HCT116 (cell line): ENCODE data around the gene LAMB4. TPM values are rescaled to one million over a fixed set of nuclear protein-coding genes. Genes with fewer than 3 reads are reported as not detected.

Source experiments
- ATAC-seq: fragments of 200-7000 bp; cut with Tn5 transposase; 2 replicates; pipeline ENCODE4 v1.9.1; 2020; ENCODE audit warnings: mild to moderate bottlenecking, moderate library complexity
- BruUV-seq: library from RNA; stranded (reverse); fragments of 400-500 nt; replicated peaks from 2 replicates; lab custom pipeline; 2021; lab: Mats Ljungman, UMichigan
- CTCF ChIA-PET: fragments of 300-600 bp; sonication (Branson Sonifier 250); formaldehyde crosslinking; loops from one replicate; lab custom pipeline; 2021; ENCODE audit warnings: antibody characterized with exemption; lab: Charles Lee
- POLR2A ChIA-PET: fragments of 300-600, 350-600 bp; sonication (Branson Sonifier 250); formaldehyde crosslinking; loops from one replicate; lab custom pipeline; 2021; ENCODE audit warnings: antibody characterized with exemption; lab: Charles Lee
- RAD21 ChIA-PET, 2 experiments: fragments of 300-600 bp; sonication (Branson Sonifier 250); formaldehyde crosslinking; loops; one replicate each; lab custom pipeline; 2023; ENCODE audit warnings: low total read pairs in 2 of 2; ENCODE audit not compliant: uncharacterized antibody in 2 of 2, unreplicated experiment in 2 of 2, low non-redundant PET in 1 of 2; lab: Charles Lee
- DNase-seq: peaks from one replicate; pipeline ENCODE4 v3.0.0-alpha.2; 2010; ENCODE audit warnings: low read depth, low spot score
- H2AFZ ChIP-seq: fragments of 200-600 bp; shearing (Covaris generic), sonication (generic); 2 replicates; pipeline ENCODE4 v1.6.1; 2017; ENCODE audit warnings: low read depth, mixed run types, mixed read lengths, antibody characterized with exemption, low read length; ENCODE audit not compliant: poor library complexity, severe bottlenecking
- H3K27ac ChIP-seq: 2 replicates; pipeline ENCODE4 v1.5.1; 2012; ENCODE audit warnings: low read depth, low read length
- H3K27me3 ChIP-seq: fragments of 200-600 bp; sonication (generic); 2 replicates; pipeline ENCODE4 v1.6.1; 2016; ENCODE audit warnings: mixed run types, low read length, mixed read lengths; ENCODE audit not compliant: insufficient read depth
- H3K36me3 ChIP-seq, 2 experiments: fragments of 200-500 bp in 1 of 2; fragments of 200-600 bp in 1 of 2; sonication (Bioruptor generic) in 1 of 2; sonication (generic) in 1 of 2; 2 replicates each; pipeline versions ENCODE4 v1.5.1 to v1.6.1; 2014 to 2016; ENCODE audit warnings: low read length in 2 of 2, inconsistent platforms in 1 of 2, mixed read lengths in 1 of 2, mixed run types in 1 of 2; ENCODE audit not compliant: insufficient read depth in 2 of 2, control insufficient read depth in 1 of 2
- H3K4me1 ChIP-seq, 2 experiments: fragments of 200-600 bp in 1 of 2; sonication (generic) in 1 of 2; 2 replicates each; pipeline versions ENCODE4 v1.5.1 to v1.6.1; 2012 to 2017; ENCODE audit warnings: low read length in 2 of 2, inconsistent platforms in 1 of 2, mild to moderate bottlenecking in 1 of 2, mixed read lengths in 1 of 2, mixed run types in 1 of 2, moderate library complexity in 1 of 2; ENCODE audit not compliant: insufficient read depth in 2 of 2, control insufficient read depth in 1 of 2
- H3K4me2 ChIP-seq: fragments of 200-600 bp; sonication (generic); 2 replicates; pipeline ENCODE4 v1.6.1; 2017; ENCODE audit warnings: mixed run types, low read length, mixed read lengths
- H3K4me3 ChIP-seq, 2 experiments: fragments of 200-600 bp in 1 of 2; sonication (generic) in 1 of 2; replicated peaks in 1 of 2; 2 replicates each; pipeline ENCODE4 v1.5.1; 2011 to 2016; ENCODE audit warnings: low read length in 2 of 2, control low read depth in 1 of 2, low read depth in 1 of 2, mild to moderate bottlenecking in 1 of 2, mixed read lengths in 1 of 2, mixed run types in 1 of 2
- H3K79me2 ChIP-seq: fragments of 200-600 bp; sonication (generic); 2 replicates; pipeline ENCODE4 v1.6.1; 2017; ENCODE audit warnings: mild to moderate bottlenecking, mixed run types, low read length, moderate library complexity, mixed read lengths; ENCODE audit not compliant: insufficient read depth
- H3K9ac ChIP-seq: fragments of 200-600 bp; sonication (generic); 2 replicates; pipeline ENCODE4 v1.6.1; 2016; ENCODE audit warnings: low read length, mixed read lengths
- H3K9me2 ChIP-seq: fragments of 200-600 bp; sonication (generic), shearing (Covaris generic); 2 replicates; pipeline ENCODE4 v1.6.1; 2017; ENCODE audit warnings: mixed run types, mild to moderate bottlenecking, moderate library complexity; ENCODE audit not compliant: insufficient read depth
- H3K9me3 ChIP-seq, 2 experiments: fragments of 200-500 bp in 1 of 2; fragments of 200-600 bp in 1 of 2; sonication (Bioruptor generic) in 1 of 2; sonication (generic) in 1 of 2; 2 replicates each; pipeline ENCODE4 v1.6.1; 2014 to 2017; ENCODE audit warnings: low read length in 2 of 2, mixed read lengths in 2 of 2, inconsistent platforms in 1 of 2, low read depth in 1 of 2, mild to moderate bottlenecking in 1 of 2, mixed run types in 1 of 2, moderate library complexity in 1 of 2; ENCODE audit not compliant: control insufficient read depth in 1 of 2, insufficient read depth in 1 of 2
- H4K20me1 ChIP-seq: fragments of 200-600 bp; sonication (generic), shearing (Covaris generic); 2 replicates; pipeline ENCODE4 v1.6.1; 2017; ENCODE audit warnings: mixed run types, mild to moderate bottlenecking, moderate library complexity; ENCODE audit not compliant: insufficient read depth
- CBX3 ChIP-seq: IDR thresholded peaks from 2 replicates; pipeline ENCODE4 v1.6.1; 2012; ENCODE audit warnings: low read depth
- CEBPB ChIP-seq: IDR thresholded peaks from 2 replicates; pipeline ENCODE4 v1.6.1; 2012; ENCODE audit warnings: low read depth
- EGR1 ChIP-seq: IDR thresholded peaks from 2 replicates; pipeline ENCODE4 v1.6.1; 2012; ENCODE audit warnings: low read depth
- ELF1 ChIP-seq: IDR thresholded peaks from 2 replicates; pipeline ENCODE4 v1.6.1; 2012; ENCODE audit warnings: low read depth, borderline replicate concordance
- EZH2phosphoT487 ChIP-seq: fragments of 200-600 bp; IDR thresholded peaks from 2 replicates; pipeline ENCODE4 v1.6.1; 2018; ENCODE audit warnings: antibody characterized with exemption, borderline replicate concordance
- FOSL1 ChIP-seq: IDR thresholded peaks from 2 replicates; pipeline ENCODE4 v1.6.1; 2012; ENCODE audit warnings: low read depth
- POLR2A ChIP-seq: IDR thresholded peaks from 2 replicates; pipeline ENCODE4 v1.7.0; 2011; ENCODE audit warnings: borderline replicate concordance; ENCODE audit not compliant: insufficient read depth, insufficient read length; ENCODE audit errors: extremely low read depth
- POLR2AphosphoS5 ChIP-seq: IDR thresholded peaks from 2 replicates; pipeline ENCODE4 v1.6.1; 2011; ENCODE audit warnings: mild to moderate bottlenecking, low read depth, low read length, moderate library complexity
- RAD21 ChIP-seq: IDR thresholded peaks from 2 replicates; pipeline ENCODE4 v1.6.1; 2012; ENCODE audit warnings: low read depth, mild to moderate bottlenecking
- SIN3A ChIP-seq: IDR thresholded peaks from 2 replicates; pipeline ENCODE4 v1.6.1; 2012; ENCODE audit warnings: low read depth
- YY1 ChIP-seq: IDR thresholded peaks from 2 replicates; pipeline ENCODE4 v1.6.1; 2011; ENCODE audit warnings: low read length, low read depth, moderate library complexity, mild to moderate bottlenecking; ENCODE audit not compliant: insufficient replicate concordance; ENCODE audit errors: extremely low read depth
- ZFX ChIP-seq: fragments of 450-650 bp; IDR thresholded peaks from 2 replicates; pipeline ENCODE4 v1.6.1; 2017
- intact Hi-C: fragments of 100-400 bp; cut with micrococcal nuclease; formaldehyde crosslinking; loops from 2 replicates; pipeline ENCODE4 v1.10.0; 2022
- total RNA-seq: library from RNA; stranded (reverse); gene quantifications from one replicate; pipeline ENCODE4 v1.2.1, GENCODE V29; 2021; ENCODE audit not compliant: unreplicated experiment
- TF ChIP-seq, protein P1 (sequence below): IDR thresholded peaks from 2 replicates; pipeline ENCODE4 v1.6.1; 2012
- TF ChIP-seq, protein P2 (sequence below), 3 experiments: fragments of 200-600 bp in 1 of 3; sonication (generic) in 1 of 3; IDR thresholded peaks in 2 of 3; conservative IDR thresholded peaks in 1 of 3; 2 replicates each; pipeline ENCODE4 v1.5.1; 2012 to 2017; ENCODE audit warnings: low read depth in 2 of 3, low read length in 2 of 3, antibody characterized with exemption in 1 of 3, borderline replicate concordance in 1 of 3, control low read depth in 1 of 3, mild to moderate bottlenecking in 1 of 3, mixed read lengths in 1 of 3, mixed run types in 1 of 3, moderate library complexity in 1 of 3; ENCODE audit not compliant: insufficient read depth in 1 of 3

Gene LAMB4
- total RNA-seq, 1 experiment from 2014 or later, result not detected

DNA sequence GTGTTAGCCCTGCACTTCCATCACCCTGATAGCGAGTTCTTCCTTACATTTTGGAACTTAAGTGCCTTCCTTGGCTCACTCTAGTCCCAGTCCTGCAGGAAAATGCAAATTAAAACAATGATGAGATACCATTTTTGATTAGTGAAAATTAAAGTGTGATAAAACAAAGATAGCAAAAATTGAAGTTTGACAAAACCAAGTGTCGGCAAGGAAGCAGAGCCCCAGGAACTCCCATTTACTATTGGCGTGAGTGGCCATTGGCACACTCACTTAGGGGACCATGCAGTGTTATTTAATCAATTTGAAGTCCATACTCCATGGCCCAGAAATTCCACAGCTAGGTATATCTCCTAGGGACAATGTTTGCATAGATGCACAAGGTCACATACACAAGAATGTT, 28.4 kb downstream of the LAMB4 start:
- no peaks in the 10 kb centered on the region for H3K79me2 ChIP-seq
- H3K4me1 ChIP-seq, result no peaks in the 10 kb centered on the region
- H3K4me3 ChIP-seq, result no peak overlapping the region
- RAD21 ChIA-PET, result no interaction called here
- BruUV-seq, result no TSS peak
- no peaks in the 10 kb centered on the region for H3K9me3 ChIP-seq
- H2AFZ ChIP-seq, result no peak overlapping the region
- no peaks in the 10 kb centered on the region for H4K20me1 ChIP-seq
- TF ChIP-seq, protein P1, sequence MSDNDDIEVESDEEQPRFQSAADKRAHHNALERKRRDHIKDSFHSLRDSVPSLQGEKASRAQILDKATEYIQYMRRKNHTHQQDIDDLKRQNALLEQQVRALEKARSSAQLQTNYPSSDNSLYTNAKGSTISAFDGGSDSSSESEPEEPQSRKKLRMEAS, result no peak
- TF ChIP-seq CEBPB, result no peak
- TF ChIP-seq POLR2A, result no peak
- TF ChIP-seq ZFX, result no peak
- TF ChIP-seq ELF1, result no peak
- TF ChIP-seq CBX3, result no peak
- no peak for TF ChIP-seq SIN3A
- no peak for TF ChIP-seq RAD21
- TF ChIP-seq FOSL1, result no peak
- TF ChIP-seq POLR2AphosphoS5, result no peak
- TF ChIP-seq EZH2phosphoT487, result no peak
- DNase-seq (no peak), ATAC-seq (no peak)
- H3K27me3 ChIP-seq, result no peaks in the 10 kb centered on the region
- H3K9ac ChIP-seq, result no peak overlapping the region
- CTCF ChIA-PET, result no interaction called here
- no peaks in the 10 kb centered on the region for H3K9me2 ChIP-seq
- no peak overlapping the region for H3K4me2 ChIP-seq
- no peaks in the 10 kb centered on the region for H3K36me3 ChIP-seq
- POLR2A ChIA-PET, result no interaction called here
- intact Hi-C loops, result no loop called here
- no peak overlapping the region for H3K27ac ChIP-seq

DNA sequence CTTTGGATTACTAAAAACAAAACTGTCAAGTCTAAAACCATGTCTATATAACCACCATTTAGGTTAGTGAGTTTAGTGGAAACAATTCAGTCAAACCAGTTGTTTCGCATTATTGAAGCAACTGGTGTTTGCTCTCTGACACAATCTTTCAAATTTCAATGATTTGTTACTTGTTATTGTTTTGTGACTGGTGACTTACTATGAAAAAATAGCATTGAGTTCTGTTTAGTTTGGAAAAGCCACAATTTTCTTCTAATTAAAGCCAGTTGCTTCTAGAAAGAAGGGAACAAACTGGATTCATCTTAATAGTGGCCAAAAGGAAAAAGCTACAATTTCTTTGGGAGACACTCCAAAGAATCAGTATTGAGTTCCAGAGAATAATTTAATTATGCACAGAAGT, 30.4 kb downstream of the LAMB4 start:
- H3K4me3 ChIP-seq, result no peak overlapping the region
- H3K4me1 ChIP-seq, result no peaks in the 10 kb centered on the region
- no peak for TF ChIP-seq RAD21
- no peak for TF ChIP-seq YY1
- TF ChIP-seq, protein P2, sequence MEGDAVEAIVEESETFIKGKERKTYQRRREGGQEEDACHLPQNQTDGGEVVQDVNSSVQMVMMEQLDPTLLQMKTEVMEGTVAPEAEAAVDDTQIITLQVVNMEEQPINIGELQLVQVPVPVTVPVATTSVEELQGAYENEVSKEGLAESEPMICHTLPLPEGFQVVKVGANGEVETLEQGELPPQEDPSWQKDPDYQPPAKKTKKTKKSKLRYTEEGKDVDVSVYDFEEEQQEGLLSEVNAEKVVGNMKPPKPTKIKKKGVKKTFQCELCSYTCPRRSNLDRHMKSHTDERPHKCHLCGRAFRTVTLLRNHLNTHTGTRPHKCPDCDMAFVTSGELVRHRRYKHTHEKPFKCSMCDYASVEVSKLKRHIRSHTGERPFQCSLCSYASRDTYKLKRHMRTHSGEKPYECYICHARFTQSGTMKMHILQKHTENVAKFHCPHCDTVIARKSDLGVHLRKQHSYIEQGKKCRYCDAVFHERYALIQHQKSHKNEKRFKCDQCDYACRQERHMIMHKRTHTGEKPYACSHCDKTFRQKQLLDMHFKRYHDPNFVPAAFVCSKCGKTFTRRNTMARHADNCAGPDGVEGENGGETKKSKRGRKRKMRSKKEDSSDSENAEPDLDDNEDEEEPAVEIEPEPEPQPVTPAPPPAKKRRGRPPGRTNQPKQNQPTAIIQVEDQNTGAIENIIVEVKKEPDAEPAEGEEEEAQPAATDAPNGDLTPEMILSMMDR (IDR thresholded peaks at IDR 0.05 in 2 of 3, conservative IDR thresholded peaks at IDR 0.05 in 1 of 3; ENCODE audit: borderline replicate concordance in 1 of 3, insufficient read depth in 1 of 3, low read depth in 2 of 3, low read length in 2 of 3), result no peak
- TF ChIP-seq POLR2A, result no peak
- TF ChIP-seq EGR1, result no peak
- no peak for ATAC-seq
- ChIA-PET POLR2A (no interaction called here), RAD21 (no interaction called here), CTCF (no interaction called here)
- intact Hi-C loops, result no loop called here
- DNase-seq, result no peak
- H3K79me2 ChIP-seq, result no peaks in the 10 kb centered on the region
- no peaks in the 10 kb centered on the region for H4K20me1 ChIP-seq
- no peak overlapping the region for H3K27ac ChIP-seq
- H2AFZ ChIP-seq, result no peak overlapping the region
- no peak overlapping the region for H3K9ac ChIP-seq
- no peaks in the 10 kb centered on the region for H3K9me3 ChIP-seq
- no TSS peak for BruUV-seq
- H3K4me2 ChIP-seq, result no peak overlapping the region
- no peaks in the 10 kb centered on the region for H3K36me3 ChIP-seq
- H3K27me3 ChIP-seq, result no peaks in the 10 kb centered on the region
- H3K9me2 ChIP-seq, result no peaks in the 10 kb centered on the region
